SJSA1 (cell line): Measurements from ENCODE around the gene LORICRIN. TPM values are rescaled to one million over a fixed set of nuclear protein-coding genes. Genes with fewer than 3 reads are reported as not detected.
"Not testable (repeated sequence)": the region's sequence is repeated elsewhere in the genome, so short reads cannot be mapped to it uniquely, and the experiment has no call there.

Source experiments
- DNase-seq, 2 experiments: peaks; one replicate each; pipeline ENCODE4 v3.0.0-alpha.2; 2015 to 2020; ENCODE audit warnings: low spot score in 2 of 2, low read depth in 1 of 2
- H3K27ac ChIP-seq: fragments of 250-450 bp; sonication (Bioruptor Pico); 2 replicates; pipeline ENCODE4 v1.5.1; 2020; ENCODE audit warnings: mild to moderate bottlenecking, moderate library complexity
- H3K27me3 ChIP-seq: fragments of 250-450 bp; sonication (Bioruptor Pico); replicated peaks from 2 replicates; pipeline ENCODE4 v1.5.1; 2020; ENCODE audit warnings: mild to moderate bottlenecking, moderate library complexity
- H3K36me3 ChIP-seq: fragments of 250-450 bp; sonication (Bioruptor Pico); 2 replicates; pipeline ENCODE4 v1.5.1; 2020; ENCODE audit warnings: mild to moderate bottlenecking
- H3K4me1 ChIP-seq: fragments of 250-450 bp; sonication (Bioruptor Pico); replicated peaks from 2 replicates; pipeline ENCODE4 v1.6.1; 2021; ENCODE audit warnings: mild to moderate bottlenecking
- H3K4me3 ChIP-seq: fragments of 250-450 bp; sonication (Bioruptor Pico); 2 replicates; pipeline ENCODE4 v1.5.1; 2020; ENCODE audit warnings: mild to moderate bottlenecking
- H3K9me3 ChIP-seq: fragments of 250-450 bp; sonication (Bioruptor Pico); replicated peaks from 2 replicates; pipeline ENCODE4 v1.5.1; 2020; ENCODE audit warnings: mild to moderate bottlenecking
- total RNA-seq: library from RNA; depleted of rRNA; stranded (reverse); fragments of >200 nt; shearing (Covaris generic); gene quantifications from 2 replicates; pipeline ENCODE4 v1.2.3, GENCODE V29; 2014; rRNA removed

Gene LORICRIN
- total RNA-seq = not detected in 2 replicates

GRCh38 chr1:153259387-153259786 is at the start of gene LORICRIN:
TSS of gene LORICRIN (plus strand) at chr1:153259687. CDS start at chr1:153260950, 1,263 bp downstream.
- H3K27me3 ChIP-seq = peaks cover 49% of the 10 kb centered on the region
- H3K9me3 ChIP-seq = no peaks in the 10 kb centered on the region
- DNase-seq = no peak
- no peak within 1 kb of the TSS for H3K4me3 ChIP-seq
- no peak within 1 kb of the TSS for H3K27ac ChIP-seq
- no peaks in the 10 kb centered on the region for H3K36me3 ChIP-seq
- peaks cover 10% of the 10 kb centered on the region for H3K4me1 ChIP-seq

- H3K4me3 ChIP-seq = no peak overlapping the region
- H3K9me3 ChIP-seq = no peaks in the 10 kb centered on the region
- no peaks in the 10 kb centered on the region for H3K36me3 ChIP-seq
- H3K27me3 ChIP-seq = no peaks in the 10 kb centered on the region; the same call in 1 of the 2 replicates
- no peak overlapping the region for H3K27ac ChIP-seq
- H3K4me1 ChIP-seq = no peaks in the 10 kb centered on the region
- DNase-seq = no peak
Measured at GRCh38 chr1:153210206-153210605, 49.3 kb upstream of the LORICRIN start.

- H3K9me3 ChIP-seq = no peaks in the 10 kb centered on the region
- no peak overlapping the region for H3K4me3 ChIP-seq
- H3K27ac ChIP-seq = no peak overlapping the region
- DNase-seq = no peak
- H3K27me3 ChIP-seq = no peaks in the 10 kb centered on the region; the same call in 1 of the 2 replicates
- H3K4me1 ChIP-seq = no peaks in the 10 kb centered on the region
- H3K36me3 ChIP-seq = no peaks in the 10 kb centered on the region
Measured at GRCh38 chr1:153212201-153212600, 47.3 kb upstream of the LORICRIN start.

- Histone ChIP-seq H3K27ac (no peak overlapping the region), H3K4me1 (no peaks in the 10 kb centered on the region), H3K9me3 (no peaks in the 10 kb centered on the region), H3K4me3 (no peak overlapping the region), H3K27me3 (no peaks in the 10 kb centered on the region), H3K36me3 (no peaks in the 10 kb centered on the region)
- DNase-seq = no peak
Measured at GRCh38 chr1:153213519-153213918, 46.0 kb upstream of the LORICRIN start.

GRCh38 chr1:153217212-153217611 is 42.3 kb upstream of the LORICRIN start, which contains the start of gene PRR9:
TSS of gene PRR9 (plus strand) at chr1:153217584. CDS start at chr1:153218145, 561 bp downstream.
- Histone ChIP-seq H3K4me3 (no peak within 1 kb of the TSS), H3K27me3 (no peaks in the 10 kb centered on the region), H3K4me1 (no peaks in the 10 kb centered on the region), H3K36me3 (no peaks in the 10 kb centered on the region), H3K27ac (no peak within 1 kb of the TSS), H3K9me3 (no peaks in the 10 kb centered on the region)
- no peak for DNase-seq

- no peaks in the 10 kb centered on the region for H3K36me3 ChIP-seq
Measured at GRCh38 chr1:153217744-153218416, 41.6 kb upstream of the LORICRIN start.

GRCh38 chr1:153220606-153221303 is 38.7 kb upstream of the LORICRIN start:
- Histone ChIP-seq H3K4me3 (no peak overlapping the region), H3K27me3 (no peaks in the 10 kb centered on the region), H3K36me3 (no peaks in the 10 kb centered on the region), H3K4me1 (no peaks in the 10 kb centered on the region), H3K27ac (no peak overlapping the region), H3K9me3 (no peaks in the 10 kb centered on the region)
- no peak for DNase-seq

More at GRCh38 chr1:153217744-153218416, 41.6 kb upstream of the LORICRIN start:
- Histone ChIP-seq H3K4me3 (no peak overlapping the region), H3K9me3 (no peaks in the 10 kb centered on the region), H3K27me3 (no peaks in the 10 kb centered on the region), H3K4me1 (no peaks in the 10 kb centered on the region), H3K27ac (no peak overlapping the region)
- no peak for DNase-seq

- not testable (repeated sequence) for H3K27ac ChIP-seq, H3K4me3 ChIP-seq, H3K4me1 ChIP-seq, H3K9me3 ChIP-seq, H3K27me3 ChIP-seq, H3K36me3 ChIP-seq
- DNase-seq = peak; percentile 42 to 64
Measured at GRCh38 chr1:153223040-153223891, 36.2 kb upstream of the LORICRIN start.

GRCh38 chr1:153227810-153228209 is 31.7 kb upstream of the LORICRIN start:
- Histone ChIP-seq H3K36me3 (no peaks in the 10 kb centered on the region), H3K4me1 (no peaks in the 10 kb centered on the region)
- DNase-seq = no peak

GRCh38 chr1:153228491-153228890 is 31.0 kb upstream of the LORICRIN start:
- no peak for DNase-seq
- Histone ChIP-seq H3K36me3 (no peaks in the 10 kb centered on the region), H3K9me3 (no peaks in the 10 kb centered on the region), H3K4me1 (no peaks in the 10 kb centered on the region), H3K27me3 (no peaks in the 10 kb centered on the region; the same call in 1 of the 2 replicates), H3K4me3 (no peak overlapping the region), H3K27ac (no peak overlapping the region)

More at GRCh38 chr1:153227810-153228209, 31.7 kb upstream of the LORICRIN start:
- H3K4me3 ChIP-seq = no peak overlapping the region
- H3K27me3 ChIP-seq = no peaks in the 10 kb centered on the region; the same call in 1 of the 2 replicates
- no peak overlapping the region for H3K27ac ChIP-seq
- H3K9me3 ChIP-seq = no peaks in the 10 kb centered on the region

GRCh38 chr1:153229076-153229829 is 30.2 kb upstream of the LORICRIN start:
- H3K9me3 ChIP-seq, H3K4me3 ChIP-seq, H3K27ac ChIP-seq, H3K36me3 ChIP-seq, H3K4me1 ChIP-seq, H3K27me3 ChIP-seq, DNase-seq: not testable (repeated sequence)

GRCh38 chr1:153231363-153231762 is 28.1 kb upstream of the LORICRIN start:
- DNase-seq = no peak
- H3K9me3 ChIP-seq = no peaks in the 10 kb centered on the region
- no peak overlapping the region for H3K27ac ChIP-seq
- no peak overlapping the region for H3K4me3 ChIP-seq
- peaks cover 5% of the 10 kb centered on the region; the same call in 1 of the 2 replicates for H3K27me3 ChIP-seq
- H3K4me1 ChIP-seq = no peaks in the 10 kb centered on the region
- H3K36me3 ChIP-seq = no peaks in the 10 kb centered on the region

- Histone ChIP-seq H3K4me1 (no peaks in the 10 kb centered on the region), H3K27me3 (peaks cover 8% of the 10 kb centered on the region; the same call in 1 of the 2 replicates), H3K36me3 (no peaks in the 10 kb centered on the region), H3K27ac (no peak overlapping the region), H3K4me3 (no peak overlapping the region), H3K9me3 (no peaks in the 10 kb centered on the region)
- DNase-seq = no peak
Measured at GRCh38 chr1:153231785-153232184, 27.7 kb upstream of the LORICRIN start.
